Fibroblast of upper back skin (primary cell): ENCODE results near the gene LAMTOR1.
"Not testable (repeated sequence)": the region's sequence is repeated elsewhere in the genome, so short reads cannot be mapped to it uniquely, and the experiment has no call there.

Source experiments
- DNase-seq: peaks from one replicate; pipeline ENCODE4 v3.0.0-alpha.2; 2013

LAMTOR1 gene

GRCh38 chr11:72102946-72103753, at the start of gene LAMTOR1:
LAMTOR1 (minus strand) TSS chr11:72103297; CDS start chr11:72103224, 73 bp downstream.
- peak; percentile 99 for DNase-seq

GRCh38 chr11:72150882-72151281, 47.8 kb upstream of the LAMTOR1 start:
- no peak for DNase-seq

- DNase-seq = no peak
Observed at GRCh38 chr11:72146625-72147024, 43.5 kb upstream of the LAMTOR1 start.

DNA sequence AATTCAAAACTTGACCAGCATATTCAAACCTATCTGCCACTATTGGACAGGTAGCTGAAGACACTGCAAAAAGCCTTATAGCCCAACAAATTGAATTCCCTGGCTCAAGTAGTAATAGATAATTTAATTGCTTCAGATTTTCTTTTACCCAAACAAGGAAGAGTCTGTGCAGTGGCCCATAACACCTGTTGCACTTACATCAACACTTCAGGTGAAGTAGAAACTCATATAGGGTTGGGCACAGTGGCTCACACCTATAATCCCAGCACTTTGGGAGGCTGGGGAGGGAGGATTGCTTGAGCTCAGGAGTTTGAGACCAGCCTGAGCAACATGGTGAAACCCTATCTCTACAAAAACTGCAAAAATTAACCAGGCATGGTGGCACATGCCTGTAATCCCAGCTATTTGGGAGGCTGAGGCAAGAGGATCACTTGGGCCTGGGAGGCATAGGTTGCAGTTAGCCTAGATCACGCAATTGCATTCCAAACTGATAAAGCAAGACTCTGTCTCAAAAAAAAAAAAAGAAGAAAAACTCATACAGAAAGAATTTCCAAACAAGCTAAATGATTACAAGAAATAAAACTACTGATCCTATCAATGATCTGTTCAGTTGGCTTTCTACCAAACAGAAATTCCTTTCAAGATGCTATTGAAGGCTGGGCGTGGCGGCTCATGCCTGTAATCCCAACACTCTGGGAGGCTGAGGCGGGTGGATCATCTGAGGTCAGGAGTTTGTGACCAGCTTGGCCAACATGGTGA, 41.9 kb upstream of the LAMTOR1 start:
- DNase-seq = peak; percentile 82

DNA sequence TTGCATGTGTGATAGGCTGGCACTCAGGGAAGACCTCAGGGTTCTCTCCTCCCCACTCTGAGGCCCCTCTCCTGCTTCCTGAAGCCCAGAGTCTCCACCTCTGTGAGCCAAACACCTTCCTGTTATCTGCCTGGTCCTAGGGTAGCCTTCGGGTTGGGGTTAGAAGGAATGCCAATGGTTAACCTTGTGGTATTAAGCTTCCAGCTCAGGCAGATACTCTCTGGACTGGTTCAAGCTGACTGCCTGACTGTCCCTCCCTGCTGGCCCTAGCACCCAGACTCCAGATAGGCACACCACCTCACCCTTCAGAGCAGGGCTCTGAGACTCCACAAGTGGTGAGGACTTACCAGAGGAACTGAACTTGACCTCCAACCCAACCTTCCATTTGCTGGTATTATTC, 39.4 kb upstream of the LAMTOR1 start:
- DNase-seq = not testable (repeated sequence)

- DNase-seq = peak; percentile 42
Observed at GRCh38 chr11:72142086-72142485, 39.0 kb upstream of the LAMTOR1 start.

GRCh38 chr11:72141066-72141465, 38.0 kb upstream of the LAMTOR1 start:
- DNase-seq = peak; percentile 92

DNA sequence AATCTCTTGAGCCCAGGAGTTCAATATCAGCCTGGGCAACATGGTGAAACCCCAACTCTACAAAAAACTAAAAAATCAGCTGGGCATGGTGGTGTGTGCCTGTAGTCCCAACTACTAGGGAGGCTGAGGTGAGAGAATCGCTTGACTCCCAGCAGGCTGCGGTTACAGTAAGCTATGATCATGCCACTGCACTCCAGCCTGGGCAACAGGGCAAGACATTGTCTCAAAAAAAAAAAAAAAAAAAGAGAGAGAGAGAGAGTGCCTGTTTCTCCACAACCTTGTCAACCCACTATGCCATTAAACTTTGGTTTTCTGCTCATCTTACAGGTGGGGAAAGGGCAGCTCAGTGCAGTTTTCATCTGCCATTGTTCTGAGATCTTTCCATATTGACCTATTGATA, 37.6 kb upstream of the LAMTOR1 start:
- DNase-seq = no peak

- DNase-seq = no peak
Observed at GRCh38 chr11:72139500-72139899, 36.4 kb upstream of the LAMTOR1 start.

- no peak for DNase-seq
Observed at GRCh38 chr11:72138821-72139390, 35.8 kb upstream of the LAMTOR1 start.

- no peak for DNase-seq
Observed at GRCh38 chr11:72136684-72137262, 33.7 kb upstream of the LAMTOR1 start.

GRCh38 chr11:72135891-72136683, 33.0 kb upstream of the LAMTOR1 start:
- no peak for DNase-seq

GRCh38 chr11:72135473-72135872, 32.4 kb upstream of the LAMTOR1 start, which contains the start of gene FOLR3:
FOLR3 (plus strand) TSS chr11:72135725; CDS start chr11:72135953, 228 bp downstream.
- not testable (repeated sequence) for DNase-seq

GRCh38 chr11:72132646-72133045, 29.5 kb upstream of the LAMTOR1 start:
- DNase-seq = no peak

- no peak for DNase-seq
Observed at GRCh38 chr11:72129381-72129780, 26.3 kb upstream of the LAMTOR1 start.

DNA sequence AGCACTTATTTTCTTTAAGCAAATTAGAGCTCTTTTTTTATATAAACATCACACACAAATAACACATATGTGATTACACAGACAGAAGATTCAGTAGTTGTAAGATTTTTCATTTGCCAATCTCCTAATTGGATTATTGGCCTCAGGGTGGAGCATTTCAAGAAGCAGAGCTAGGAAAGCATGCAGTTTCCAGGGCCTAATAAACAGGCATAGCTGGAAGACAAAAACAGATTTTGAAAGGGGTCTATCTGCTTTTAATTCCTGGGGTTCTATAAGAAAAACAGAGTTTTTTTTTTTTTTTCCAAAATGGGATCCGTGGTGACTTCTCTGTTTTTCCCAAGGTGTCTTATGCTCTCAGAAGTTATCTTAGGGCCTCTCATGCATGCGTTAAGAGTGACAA, 24.8 kb upstream of the LAMTOR1 start:
- DNase-seq = no peak

DNA sequence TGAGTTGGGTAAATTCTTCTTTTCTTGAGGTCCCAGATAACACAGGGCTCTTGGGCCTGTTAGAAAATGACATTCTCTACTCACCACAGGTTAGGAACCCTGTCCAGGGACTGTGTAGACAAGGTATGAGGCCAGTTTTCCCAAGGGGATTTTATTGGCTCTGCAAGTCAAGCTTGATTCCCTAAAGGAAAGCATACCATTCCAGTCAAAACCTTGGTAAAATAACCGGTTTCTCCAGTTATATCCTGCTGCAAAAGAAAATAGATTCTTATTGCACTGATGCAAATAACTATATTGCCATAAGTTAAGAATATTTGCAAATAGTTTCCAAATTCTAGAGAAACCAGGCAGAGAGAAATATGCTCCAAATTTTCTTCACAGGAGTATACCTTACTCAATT, 22.9 kb upstream of the LAMTOR1 start:
- no peak for DNase-seq

GRCh38 chr11:72124046-72124445, 20.9 kb upstream of the LAMTOR1 start:
- DNase-seq = no peak

- DNase-seq = peak; percentile 36
Observed at GRCh38 chr11:72123117-72123653, 20.1 kb upstream of the LAMTOR1 start.

DNA sequence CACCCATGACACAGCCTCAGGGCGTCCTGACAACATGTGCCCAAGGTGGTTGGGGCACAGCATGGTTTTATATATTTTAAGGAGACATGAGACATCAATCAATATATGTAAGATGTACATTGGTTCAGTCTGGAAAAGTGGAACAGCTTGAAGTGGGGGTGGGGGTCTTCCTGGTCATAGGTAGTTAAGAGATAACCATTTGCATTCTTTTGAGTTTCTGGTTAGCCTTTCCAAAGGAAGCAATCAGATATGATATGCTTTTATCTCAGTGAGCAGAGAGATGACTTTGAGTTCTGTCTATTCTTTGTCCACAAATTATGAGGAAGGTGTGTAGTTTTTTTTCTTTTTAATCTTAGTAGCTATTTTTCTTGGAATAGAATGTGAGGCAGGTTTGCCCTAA, 19.5 kb upstream of the LAMTOR1 start:
- DNase-seq = no peak

- no peak for DNase-seq
Observed at GRCh38 chr11:72120930-72121329, 17.8 kb upstream of the LAMTOR1 start.

GRCh38 chr11:72119198-72119597, 16.1 kb upstream of the LAMTOR1 start:
- DNase-seq = no peak
